ENCODE measurements around the gene AK3.

DNA sequence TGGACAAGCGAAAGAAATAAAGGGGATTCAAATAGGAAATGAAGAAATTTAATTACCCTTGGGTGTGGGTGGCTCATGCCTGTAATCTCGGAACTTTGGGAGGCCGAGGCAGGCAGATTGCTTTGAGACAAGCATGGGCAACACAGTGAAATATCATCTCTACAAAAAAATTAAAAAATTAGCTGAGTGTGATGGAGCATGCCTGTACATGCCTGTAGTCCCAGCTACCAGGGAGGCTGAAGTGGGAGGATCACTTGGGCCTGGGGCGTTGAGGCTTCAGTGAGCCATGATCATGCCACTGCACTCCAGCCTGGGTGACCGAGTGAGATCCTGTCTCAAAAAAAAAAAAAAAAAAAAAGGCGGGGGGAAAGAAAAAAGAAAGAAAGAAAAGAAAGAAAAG is 47.7 kb upstream of the AK3 start:
- TF ChIP-seq EZH2 (IDR thresholded peaks at IDR 0.05; ENCODE audit: insufficient read depth, poor library complexity, severe bottlenecking) (no peak), EZH2phosphoT487 (IDR thresholded peaks at IDR 0.05; ENCODE audit: insufficient read depth, low read depth) (no peak)
